HG03565 (cell line): ENCODE measurements around the gene TNFRSF14.
A peak's percentile ranks its signal among the peaks of the same experiment; 100 is the strongest.
"Not testable (repeated sequence)": the region's sequence is repeated elsewhere in the genome, so short reads cannot be mapped to it uniquely, and the experiment has no call there.

Experiments used
- ATAC-seq: cut with Tn5 transposase; IDR thresholded peaks from one replicate; pipeline ENCODE4 v1.9.1; 2021; ENCODE audit warnings: mild to moderate bottlenecking, moderate library complexity; ENCODE audit not compliant: unreplicated experiment

Gene TNFRSF14

DNA sequence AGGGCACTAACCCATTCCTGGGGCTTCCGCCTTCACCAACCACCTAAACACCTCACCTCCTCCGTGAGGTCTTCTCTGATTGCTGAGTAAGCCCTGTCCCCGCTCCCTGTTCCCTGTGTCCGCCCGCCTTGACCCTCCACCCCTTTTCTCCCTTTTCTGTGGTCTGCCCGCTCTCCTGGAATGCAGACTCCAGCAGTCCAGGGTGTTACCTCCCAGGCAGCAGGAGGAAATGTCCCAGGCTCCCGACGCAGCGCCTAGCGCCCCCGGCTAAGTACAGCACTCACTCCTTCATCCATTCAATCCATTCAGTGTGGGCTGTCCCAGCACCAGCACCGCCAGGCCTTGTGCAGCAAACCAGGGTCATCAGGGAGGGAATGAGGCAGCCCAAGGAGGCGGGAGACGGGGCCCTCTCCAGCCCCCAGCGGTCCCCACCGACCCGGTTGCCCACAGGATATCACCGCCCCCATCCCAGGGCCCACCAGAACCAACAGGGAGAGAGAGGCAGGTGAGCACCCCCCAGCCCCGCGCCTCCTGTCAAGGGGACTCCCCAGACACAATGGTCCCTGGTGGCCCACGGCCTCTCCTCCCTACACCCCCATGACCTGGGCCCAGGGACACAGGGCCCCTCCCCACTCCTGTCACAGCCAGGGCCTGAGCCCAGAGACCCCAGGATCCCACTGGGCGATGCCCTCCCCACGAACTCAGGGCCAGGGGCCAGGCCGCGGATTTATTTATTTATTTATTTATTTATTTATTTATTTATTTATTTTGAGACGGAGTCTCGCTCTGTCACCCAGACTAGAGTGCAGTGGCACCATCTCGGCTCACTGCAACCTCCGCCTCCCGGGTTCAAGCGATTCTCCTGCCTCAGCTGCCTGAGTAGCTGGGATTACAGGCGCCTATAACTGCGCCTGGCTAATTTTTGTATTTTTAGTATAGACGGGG is 10.2 kb downstream of the TNFRSF14 start:
- no peak for ATAC-seq

DNA sequence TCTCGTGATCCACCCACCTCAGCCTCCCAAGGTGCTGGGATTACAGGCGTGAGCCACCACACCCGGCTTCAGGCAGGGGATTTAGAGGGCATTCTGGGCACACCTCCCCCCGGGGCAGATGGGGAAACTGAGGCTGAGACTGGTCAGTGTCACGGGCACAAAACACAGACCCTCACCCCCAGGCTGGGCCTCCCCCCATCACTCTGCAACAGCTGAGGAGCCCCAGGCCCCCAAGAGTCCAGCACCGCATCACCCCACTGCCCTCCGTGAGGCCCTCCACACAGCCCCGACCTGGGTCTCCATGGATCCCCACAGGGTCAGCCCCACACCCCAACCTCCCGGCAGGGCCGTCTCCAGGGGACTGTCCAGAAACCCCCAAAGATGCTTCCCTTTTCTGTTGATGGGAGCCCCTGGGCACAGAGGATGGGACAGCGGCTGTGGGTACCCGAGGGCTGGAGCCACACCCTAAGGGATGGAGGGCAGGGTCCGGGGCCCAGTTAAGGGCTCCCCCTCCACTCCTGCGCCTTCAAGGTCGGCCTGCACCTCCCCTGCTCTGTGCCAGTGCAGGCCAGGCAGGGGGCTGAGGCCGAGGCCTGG is 11.0 kb downstream of the TNFRSF14 start:
- ATAC-seq, result no peak

DNA sequence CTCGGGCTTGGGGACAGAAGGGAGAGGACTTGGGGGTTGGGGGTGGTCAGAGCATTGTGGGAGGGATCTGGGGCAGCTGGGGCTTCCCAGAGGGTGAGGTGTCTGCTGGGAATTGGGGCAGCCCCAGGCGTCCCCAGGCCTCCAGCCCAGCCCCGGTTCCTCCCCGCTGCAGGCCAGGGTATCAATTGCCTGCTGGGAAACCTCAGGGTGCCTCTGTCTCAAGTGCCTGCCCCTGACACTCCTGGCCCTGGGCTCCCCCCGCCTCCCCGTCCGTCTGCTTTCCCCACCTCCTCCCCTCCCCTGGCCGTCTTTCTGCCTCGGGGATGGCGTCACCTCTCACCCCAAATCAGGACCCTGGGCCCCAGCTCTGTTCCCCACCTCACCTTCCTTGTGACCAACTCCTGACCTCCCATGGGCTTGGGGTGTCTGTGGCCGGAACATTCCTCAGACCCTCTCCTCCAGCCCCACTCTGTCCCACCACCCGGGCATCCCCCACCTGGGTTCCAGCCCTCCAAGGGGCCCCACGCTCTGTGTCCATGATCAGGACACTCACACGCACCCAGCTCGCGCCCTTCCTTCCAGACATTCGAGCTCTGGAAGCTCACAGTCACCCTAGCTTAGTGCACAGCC is 12.1 kb downstream of the TNFRSF14 start:
- ATAC-seq, result not testable (repeated sequence)

GRCh38 chr1:2569060-2569459 is 12.9 kb downstream of the TNFRSF14 start:
- no peak for ATAC-seq

DNA sequence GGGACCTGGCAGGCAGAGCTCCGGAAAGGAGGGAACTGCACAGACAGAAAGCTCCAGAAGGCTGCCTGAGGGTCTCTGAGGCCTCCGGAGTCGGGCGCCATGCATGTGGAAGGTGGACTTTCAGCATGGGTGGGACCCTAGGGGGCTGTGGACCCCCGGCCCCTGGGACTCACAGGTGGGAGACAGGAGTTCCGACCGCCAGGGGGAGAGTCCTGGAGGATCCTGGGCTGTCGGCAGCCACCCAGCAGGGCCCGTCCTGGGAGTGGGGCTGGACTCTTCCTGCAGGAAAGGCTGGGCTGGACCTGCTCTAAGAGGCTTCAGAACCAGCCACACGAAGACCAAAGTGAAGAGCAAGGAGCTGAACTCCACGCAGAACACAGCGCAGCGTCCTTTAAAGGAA is 13.5 kb downstream of the TNFRSF14 start:
- ATAC-seq, result not testable (repeated sequence)

GRCh38 chr1:2570332-2570731 is 14.2 kb downstream of the TNFRSF14 start:
- ATAC-seq, result no peak

DNA sequence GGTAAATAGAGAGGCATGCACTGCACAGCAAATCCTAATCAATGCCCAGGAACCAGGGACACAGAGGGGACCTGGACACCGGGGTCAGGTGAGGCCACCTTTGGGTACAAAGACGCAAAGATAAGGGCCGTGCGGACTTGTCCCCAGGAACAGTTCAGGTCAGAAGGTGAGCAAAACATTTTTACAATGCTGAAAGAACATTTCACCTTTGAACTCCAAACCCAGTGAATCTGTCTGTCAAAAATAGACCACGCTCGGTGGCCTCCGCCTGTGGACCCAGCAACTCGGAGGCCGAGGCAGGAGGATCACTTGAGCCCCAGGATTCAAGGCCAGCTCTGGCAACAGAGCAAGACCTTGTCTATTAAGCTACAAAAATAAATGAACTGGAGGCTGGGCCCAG is 15.2 kb downstream of the TNFRSF14 start:
- no peak for ATAC-seq

GRCh38 chr1:2573250-2573920 is 17.2 kb downstream of the TNFRSF14 start:
- no peak for ATAC-seq

GRCh38 chr1:2574350-2574749 is 18.2 kb downstream of the TNFRSF14 start:
- ATAC-seq, result no peak

- ATAC-seq, result no peak
Observed at GRCh38 chr1:2575801-2576663, 19.9 kb downstream of the TNFRSF14 start.

- ATAC-seq, result peak; percentile 31
Observed at GRCh38 chr1:2577565-2578075, 21.4 kb downstream of the TNFRSF14 start.

DNA sequence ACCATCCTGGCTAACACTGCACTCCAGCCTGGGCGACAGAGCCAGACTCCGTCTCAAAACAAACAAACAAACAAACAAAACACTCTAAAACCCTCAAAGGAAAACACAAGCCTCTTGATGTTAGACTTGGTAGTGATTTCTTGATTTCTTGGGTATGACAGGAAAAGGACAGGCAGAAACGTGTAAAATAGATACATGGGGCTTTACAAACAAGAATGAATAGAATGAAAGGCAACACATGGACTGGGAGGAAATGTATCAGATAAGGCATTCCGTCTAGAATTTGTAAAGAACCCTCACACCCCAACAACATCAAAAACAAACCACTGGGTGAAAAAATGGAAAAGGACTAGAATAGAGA is 22.6 kb downstream of the TNFRSF14 start:
- no peak for ATAC-seq

DNA sequence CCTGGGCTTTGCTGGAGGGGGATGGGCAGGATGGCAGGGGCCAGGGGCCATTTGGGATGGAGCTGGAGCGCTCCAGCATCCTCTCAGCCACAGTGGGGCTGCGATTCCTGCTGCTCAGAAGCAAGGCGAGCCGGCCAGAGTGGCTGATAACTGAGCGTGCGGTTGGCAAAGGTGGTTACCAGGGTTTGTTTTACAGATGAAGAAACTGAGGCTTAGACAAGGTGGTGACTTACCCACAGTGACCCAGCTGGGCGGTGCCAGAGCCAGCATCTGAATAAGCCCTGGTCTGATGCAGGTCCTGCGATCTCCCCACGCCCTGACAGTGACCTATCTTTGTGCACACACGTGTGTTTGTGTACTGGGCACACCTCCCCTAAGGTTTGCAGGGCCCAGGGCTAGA is 24.5 kb downstream of the TNFRSF14 start:
- ATAC-seq, result no peak

- no peak for ATAC-seq
Observed at GRCh38 chr1:2582391-2582790, 26.2 kb downstream of the TNFRSF14 start.

GRCh38 chr1:2583331-2583791 is 27.2 kb downstream of the TNFRSF14 start:
- ATAC-seq, result no peak

- no peak for ATAC-seq
Observed at GRCh38 chr1:2583871-2584351, 27.7 kb downstream of the TNFRSF14 start.

DNA sequence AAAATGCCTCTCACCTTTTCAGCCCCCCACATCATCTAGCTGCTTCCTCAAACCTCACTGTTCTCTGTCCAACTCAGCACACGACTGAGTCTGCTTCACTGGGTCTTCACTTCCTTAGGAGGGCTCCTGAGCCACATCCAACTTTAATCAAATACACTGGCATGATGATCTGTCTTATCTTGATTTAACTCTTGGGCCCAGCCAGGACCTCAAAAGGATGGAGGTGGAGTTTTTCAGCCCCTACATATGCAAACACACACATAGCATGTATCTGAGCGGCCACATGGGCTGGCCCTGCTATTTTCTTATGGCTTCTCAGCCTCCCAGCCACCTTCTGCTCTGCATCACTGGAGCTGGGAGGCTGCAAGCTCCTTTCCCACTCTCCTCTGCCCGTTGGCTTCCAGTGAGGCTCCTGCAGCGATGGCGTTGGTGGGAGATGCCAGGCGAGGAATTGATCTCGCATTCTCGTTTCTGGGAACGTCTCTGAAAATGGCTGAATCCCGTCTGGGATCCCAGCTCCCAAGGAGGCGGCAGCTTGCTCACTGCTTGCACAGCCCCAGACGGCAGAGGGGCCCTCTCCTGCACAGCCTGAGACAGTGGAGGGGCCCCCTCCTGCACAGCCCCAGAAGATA is 28.6 kb downstream of the TNFRSF14 start:
- no peak for ATAC-seq

DNA sequence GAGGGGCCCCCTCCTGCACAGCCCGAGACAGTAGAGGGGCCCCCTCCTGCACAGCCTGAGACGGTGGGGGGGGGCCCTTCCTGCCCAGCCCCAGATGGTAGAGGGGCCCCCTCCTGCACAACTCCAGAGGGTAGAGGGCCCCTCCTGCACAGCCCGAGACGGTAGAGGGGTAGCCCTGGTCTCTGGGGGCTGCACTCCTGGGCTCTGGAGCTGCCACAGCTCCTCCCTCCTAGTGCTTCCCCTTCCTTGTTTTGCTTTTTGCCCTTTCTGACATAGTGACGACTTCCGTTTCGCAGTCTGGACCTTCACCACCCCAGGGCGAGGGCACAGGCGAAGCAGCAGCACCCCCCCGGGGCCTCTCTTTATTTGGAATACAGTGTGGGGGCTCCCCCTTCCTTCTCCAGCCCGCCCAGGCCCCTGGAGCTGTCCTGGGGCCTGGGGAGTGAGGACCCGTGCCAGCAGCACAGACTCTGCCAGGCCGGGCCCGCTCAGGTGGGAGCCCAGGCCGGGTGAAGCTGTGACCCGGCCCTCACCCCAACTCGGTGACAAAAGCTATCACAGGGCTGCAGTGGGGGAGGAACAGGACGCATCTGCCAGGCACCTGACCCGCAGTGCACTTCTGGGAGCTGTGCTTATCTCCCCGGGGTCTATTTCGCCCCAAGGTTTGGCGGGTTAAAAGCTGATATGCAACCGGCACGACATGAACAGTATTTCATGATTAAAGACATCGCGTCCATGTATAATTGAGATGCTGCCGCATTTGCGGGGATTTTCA is 29.3 kb downstream of the TNFRSF14 start:
- no peak for ATAC-seq
